Astrocyte of the cerebellum (primary cell): Measurements from ENCODE around the gene C12orf43.

Source experiments
- DNase-seq: peaks from one replicate; pipeline ENCODE4 v3.0.0-alpha.2; 2011; ENCODE audit warnings: low read depth
- H3K4me3 ChIP-seq: 2 replicates; pipeline ENCODE4 v1.5.1; 2011; ENCODE audit warnings: mild to moderate bottlenecking, low read depth, low read length, moderate library complexity
- CTCF ChIP-seq: IDR thresholded peaks from 2 replicates; pipeline ENCODE4 v1.5.1; 2012; ENCODE audit warnings: low read length, low read depth, moderate library complexity, mild to moderate bottlenecking; ENCODE audit errors: missing control alignments
- in situ Hi-C: cut with HindIII; loops from 2 replicates; pipeline ENCODE4 v1.10.0; 2017; ENCODE audit warnings: low sequenced_read_pairs

Gene C12orf43

GRCh38 chr12:121017966-121018491, 1.7 kb upstream of the C12orf43 start:
- DNase-seq: no peak
- no peak for TF ChIP-seq CTCF
- in situ Hi-C loops: no loop called here
- no peak overlapping the region for H3K4me3 ChIP-seq

- in situ Hi-C loops: no loop called here
- DNase-seq: no peak
- no peak for TF ChIP-seq CTCF
- H3K4me3 ChIP-seq: no peak overlapping the region
Measured at GRCh38 chr12:121013715-121014114, 2.6 kb downstream of the C12orf43 start.

- DNase-seq: no peak
- no peak for TF ChIP-seq CTCF
- no peak overlapping the region for H3K4me3 ChIP-seq
- in situ Hi-C loops: no loop called here
Measured at GRCh38 chr12:121011820-121012219, 4.5 kb downstream of the C12orf43 start.

- no peak for DNase-seq
- no peak overlapping the region for H3K4me3 ChIP-seq
- in situ Hi-C loops: no loop called here
- TF ChIP-seq CTCF: no peak
Measured at GRCh38 chr12:121010860-121011259, 5.4 kb downstream of the C12orf43 start.

- peak; percentile 63 for TF ChIP-seq CTCF
- DNase-seq: peak; percentile 13
- in situ Hi-C loops: loop anchor here (10.0 kb wide), 1 partner anchor 365 kb away; the partner anchor contains the start of gene CABP1
- no peak overlapping the region for H3K4me3 ChIP-seq
Measured at GRCh38 chr12:121009741-121010140, 6.5 kb downstream of the C12orf43 start.

- DNase-seq: no peak
- TF ChIP-seq CTCF: no peak
- in situ Hi-C loops: loop anchor here (10.0 kb wide), 1 partner anchor 364 kb away; the partner anchor contains the start of gene CABP1
Measured at GRCh38 chr12:121008347-121009098, 7.8 kb downstream of the C12orf43 start.

More at GRCh38 chr12:121008347-121009098, 7.8 kb downstream of the C12orf43 start:
- no peak overlapping the region for H3K4me3 ChIP-seq
